AG04449 (cell line): Measurements from ENCODE around the gene P2RX3.

Experiments
- CTCF ChIA-PET: fragments of 350-600 bp; formaldehyde crosslinking; extraction: SDS; loops from one replicate; lab custom pipeline; 2021; ENCODE audit warnings: antibody characterized with exemption; lab: Yijun Ruan, JAX
- POLR2A ChIA-PET: fragments of 400-600, 350-600 bp; formaldehyde crosslinking; extraction: SDS; loops from one replicate; lab custom pipeline; 2020; ENCODE audit warnings: antibody characterized with exemption, inconsistent platforms; lab: Yijun Ruan, JAX
- DNase-seq: peaks from one replicate; pipeline ENCODE4 v3.0.0-alpha.2; 2010; ENCODE audit warnings: low read depth, low spot score
- H3K4me3 ChIP-seq: 2 replicates; pipeline ENCODE4 v1.5.1; 2011; ENCODE audit warnings: low read depth, mild to moderate bottlenecking, control low read depth, low read length
- CTCF ChIP-seq: IDR thresholded peaks from one replicate; pipeline ENCODE4 v1.5.1; 2011; ENCODE audit warnings: mild to moderate bottlenecking, moderate library complexity, low read length, control low read depth, inconsistent platforms; ENCODE audit not compliant: insufficient read depth; ENCODE audit errors: missing control alignments

P2RX3 gene

GRCh38 chr11:57303990-57304579 lies 34.1 kb upstream of the P2RX3 start:
- POLR2A ChIA-PET = interaction anchor here (0.8 to 2.5 kb wide), 5 partner anchors 8 to 43 kb away, joined by 3 to 6 read pairs (median 5); partner anchors contain the start of genes SSRP1 and TNKS1BP1

GRCh38 chr11:57305523-57305922 lies 32.6 kb upstream of the P2RX3 start:
- TF ChIP-seq CTCF = no peak
- no peak for DNase-seq
- POLR2A ChIA-PET = no interaction called here
- CTCF ChIA-PET = interaction anchor here (1.1 kb wide), 1 partner anchor 52 kb away, joined by 3 read pairs; no protein-coding TSS in a partner anchor
- H3K4me3 ChIP-seq = no peak overlapping the region

More at GRCh38 chr11:57303990-57304579, 34.1 kb upstream of the P2RX3 start:
- TF ChIP-seq CTCF = no peak
- CTCF ChIA-PET = interaction anchor here (1.1 to 1.8 kb wide), 2 partner anchors 9 to 26 kb away, joined by 4 to 10 read pairs; no protein-coding TSS in a partner anchor
- DNase-seq = no peak
- no peak overlapping the region for H3K4me3 ChIP-seq

GRCh38 chr11:57306161-57306876 lies 31.8 kb upstream of the P2RX3 start:
- no peak overlapping the region for H3K4me3 ChIP-seq
- TF ChIP-seq CTCF = no peak
- no peak for DNase-seq
- POLR2A ChIA-PET = no interaction called here
- CTCF ChIA-PET = interaction anchor here (1.1 kb wide), 1 partner anchor 51 kb away, joined by 3 read pairs; no protein-coding TSS in a partner anchor

- no peak for DNase-seq
- no peak overlapping the region for H3K4me3 ChIP-seq
- no peak for TF ChIP-seq CTCF
- ChIA-PET CTCF (no interaction called here), POLR2A (interaction anchor here (1.0 kb wide), 1 partner anchor 12 kb away, joined by 5 read pairs; no protein-coding TSS in a partner anchor)
These were observed 31.1 kb upstream of the P2RX3 start for GRCh38 chr11:57306940-57307565.

GRCh38 chr11:57307666-57308270 lies 30.4 kb upstream of the P2RX3 start:
- no peak for TF ChIP-seq CTCF
- DNase-seq = no peak
- CTCF ChIA-PET = interaction anchor here (1.0 kb wide), 1 partner anchor 30 kb away, joined by 4 read pairs; no protein-coding TSS in a partner anchor
- POLR2A ChIA-PET = interaction anchor here (1.0 kb wide), 1 partner anchor 13 kb away, joined by 5 read pairs; no protein-coding TSS in a partner anchor
- no peak overlapping the region for H3K4me3 ChIP-seq
